HepG2 (cell line): ENCODE results near the gene ARHGEF4. TPM values are rescaled to one million over a fixed set of nuclear protein-coding genes. Genes with fewer than 3 reads are reported as not detected.

Experiments
- ATAC-seq: fragments of 200-7000 bp; cut with Tn5 transposase; 3 replicates; pipeline ENCODE4 v1.9.1; 2020; ENCODE audit warnings: mild to moderate bottlenecking, moderate library complexity
- BruUV-seq: library from RNA; stranded (reverse); fragments of 400-500 nt; replicated peaks from 2 replicates; lab custom pipeline; 2021; lab: Mats Ljungman, UMichigan
- CTCF ChIA-PET: fragments of 300-600 bp; formaldehyde crosslinking; extraction: SDS; loops from one replicate; lab custom pipeline; 2021; ENCODE audit warnings: low total read pairs, inconsistent platforms, low intra/inter-chr PET ratio; lab: Yijun Ruan, JAX
- POLR2A ChIA-PET: fragments of 350-600 bp; sonication (Branson Sonifier 250); formaldehyde crosslinking; loops from one replicate; lab custom pipeline; 2020; ENCODE audit warnings: antibody characterized with exemption, inconsistent platforms; lab: Yijun Ruan, JAX
- DNase-seq: peaks from one replicate; pipeline ENCODE4 v3.0.0-alpha.2; 2015; ENCODE audit warnings: low spot score
- FAIRE-seq: peaks from 3 replicates; lab custom pipeline; 2011; peaks lifted over from hg19 to GRCh38; lab: Jason Lieb, UNC
- H2AFZ ChIP-seq: one replicate; pipeline ENCODE4 v1.6.1; 2011; ENCODE audit warnings: low read length, inconsistent platforms
- H3K27ac ChIP-seq: fragments of 300-600 bp; 3 replicates; pipeline ENCODE4 v1.8.0; 2011; ENCODE audit warnings: mixed run types, mild to moderate bottlenecking, mixed read lengths, low read length, inconsistent platforms; ENCODE audit not compliant: insufficient read depth; ENCODE audit errors: extremely low read length
- H3K27me3 ChIP-seq, 2 experiments: fragments of 200-600 bp in 1 of 2; 2 replicates in 1 of 2; 3 replicates in 1 of 2; pipeline versions ENCODE4 v1.6.0 to v1.8.0; 2011; ENCODE audit warnings: low read length in 2 of 2, mild to moderate bottlenecking in 2 of 2, moderate library complexity in 2 of 2, inconsistent platforms in 1 of 2; ENCODE audit not compliant: insufficient read depth in 2 of 2, control insufficient read depth in 1 of 2
- H3K36me3 ChIP-seq, 2 experiments: fragments of 200-600 bp in 1 of 2; replicated peaks in 1 of 2; 2 replicates in 1 of 2; 3 replicates in 1 of 2; pipeline versions ENCODE4 v1.5.1 to v1.8.0; 2011; ENCODE audit warnings: low read length in 2 of 2, inconsistent platforms in 1 of 2; ENCODE audit not compliant: insufficient read depth in 2 of 2, control insufficient read depth in 1 of 2
- H3K4me1 ChIP-seq: 2 replicates; pipeline ENCODE4 v1.5.1; 2012; ENCODE audit warnings: low read length, inconsistent platforms; ENCODE audit not compliant: insufficient read depth
- H3K4me2 ChIP-seq: 2 replicates; pipeline ENCODE4 v1.6.0; 2011; ENCODE audit warnings: low read depth, low read length, inconsistent platforms
- H3K4me3 ChIP-seq, 3 experiments: fragments of 200-600 bp in 1 of 3; sonication (generic), shearing (Covaris generic) in 1 of 3; replicated peaks in 1 of 3; 2 replicates each; pipeline ENCODE4 v1.5.1; 2011 to 2016; ENCODE audit warnings: low read length in 3 of 3, inconsistent platforms in 2 of 3, low read depth in 2 of 3, mild to moderate bottlenecking in 2 of 3, control low read depth in 1 of 3, mixed read lengths in 1 of 3; ENCODE audit not compliant: insufficient read depth in 1 of 3
- H3K79me2 ChIP-seq: one replicate; pipeline ENCODE4 v1.6.1; 2011; ENCODE audit warnings: low read length, inconsistent platforms; ENCODE audit not compliant: insufficient read depth
- H3K9ac ChIP-seq: 2 replicates; pipeline ENCODE4 v1.6.0; 2011; ENCODE audit warnings: mild to moderate bottlenecking, low read depth, low read length, inconsistent platforms; ENCODE audit not compliant: insufficient read depth
- H3K9me3 ChIP-seq: 2 replicates; pipeline ENCODE4 v1.5.1; 2012; ENCODE audit warnings: mild to moderate bottlenecking, low read length
- H4K20me1 ChIP-seq: 2 replicates; pipeline ENCODE4 v1.6.0; 2011; ENCODE audit warnings: inconsistent platforms, mild to moderate bottlenecking, low read length, moderate library complexity; ENCODE audit not compliant: insufficient read depth
- ATF7 ChIP-seq, 2 experiments: fragments of 450-650 bp in 1 of 2; sonication (generic) in 1 of 2; formaldehyde crosslinking in 1 of 2; IDR thresholded peaks; 2 replicates each; pipeline versions ENCODE4 v1.4.0 to v1.6.1; 2016 to 2020; ENCODE audit warnings: antibody characterized with exemption in 1 of 2, mild to moderate bottlenecking in 1 of 2, missing genetic modification reagents in 1 of 2
- IKZF4 ChIP-seq: sonication (generic); formaldehyde crosslinking; IDR thresholded peaks from 2 replicates; pipeline ENCODE4 v1.5.1; 2020; ENCODE audit warnings: borderline replicate concordance, mild to moderate bottlenecking, low read depth, missing genetic modification reagents; ENCODE audit errors: not compliant biosample characterization
- MYC ChIP-seq: sonication (generic); formaldehyde crosslinking; IDR thresholded peaks from 2 replicates; pipeline ENCODE4 v1.9.0; 2021; ENCODE audit warnings: missing genetic modification reagents, borderline replicate concordance
- RFXANK ChIP-seq: IDR thresholded peaks from 2 replicates; pipeline ENCODE4 v1.6.1; 2016
- SIN3B ChIP-seq: fragments of 150-350 bp; IDR thresholded peaks from 2 replicates; pipeline ENCODE4 v1.6.1; 2014; ENCODE audit warnings: low read length
- SNAPC5 ChIP-seq: sonication (generic); formaldehyde crosslinking; IDR thresholded peaks from 2 replicates; pipeline ENCODE4 v1.8.1; 2023; ENCODE audit warnings: mild to moderate bottlenecking, missing genetic modification reagents, borderline replicate concordance
- SRSF4 ChIP-seq: fragments of 200-400 bp; formaldehyde crosslinking; IDR thresholded peaks from one replicate; pipeline ENCODE4 v1.6.1; 2018; ENCODE audit warnings: mild to moderate bottlenecking, low read depth, low read length, moderate library complexity; ENCODE audit not compliant: poor library complexity, severe bottlenecking
- SRY ChIP-seq: sonication (generic); formaldehyde crosslinking; IDR thresholded peaks from 2 replicates; pipeline ENCODE4 v1.8.0; 2022; ENCODE audit warnings: mild to moderate bottlenecking, missing genetic modification reagents
- ZBTB43 ChIP-seq: sonication (generic); formaldehyde crosslinking; conservative IDR thresholded peaks from 2 replicates; pipeline ENCODE4 v1.4.0; 2020; ENCODE audit warnings: missing genetic modification reagents
- ZFP90 ChIP-seq: sonication (generic); formaldehyde crosslinking; IDR thresholded peaks from 2 replicates; pipeline ENCODE4 v1.8.0; 2022; ENCODE audit warnings: missing genetic modification reagents, mild to moderate bottlenecking, inconsistent platforms, borderline replicate concordance
- ZNF260 ChIP-seq: sonication (generic); formaldehyde crosslinking; IDR thresholded peaks from 2 replicates; pipeline ENCODE4 v1.4.0; 2020; ENCODE audit warnings: missing genetic modification reagents, low read depth, mild to moderate bottlenecking, borderline replicate concordance
- ZNF33B ChIP-seq: sonication (generic); formaldehyde crosslinking; IDR thresholded peaks from 2 replicates; pipeline ENCODE4 v1.5.1; 2020; ENCODE audit warnings: mild to moderate bottlenecking, missing genetic modification reagents
- ZNF598 ChIP-seq: sonication (generic); formaldehyde crosslinking; IDR thresholded peaks from 2 replicates; pipeline ENCODE4 v1.5.1; 2020; ENCODE audit warnings: mild to moderate bottlenecking, missing genetic modification reagents, borderline replicate concordance
- ZNF768 ChIP-seq: sonication (generic); formaldehyde crosslinking; IDR thresholded peaks from 2 replicates; pipeline ENCODE4 v1.4.0; 2020; ENCODE audit warnings: missing genetic modification reagents
- WGBS: methylation state at CpG from one replicate; pipeline ENCODE4 v1.1.6; 2017; ENCODE audit warnings: low lambda C conversion rate; 5-methylcytosine and 5-hydroxymethylcytosine counted together
- in situ Hi-C: cut with HindIII; loops from 2 replicates; pipeline ENCODE4 v1.10.0; 2017; ENCODE audit warnings: low pct_unique_long_range_greater_than_20kb; ENCODE audit not compliant: extremely low pct_ligation_motif_present
- intact Hi-C: fragments of 100-400 bp; cut with micrococcal nuclease; formaldehyde crosslinking; loops from one replicate; pipeline ENCODE4 v1.10.0; 2022; ENCODE audit not compliant: unreplicated experiment
- polyA plus RNA-seq, 8 experiments: library from polyadenylated mRNA; depleted of rRNA in 3 of 8; stranded (reverse) in 7 of 8; unstranded in 1 of 8; fragments of >200 nt; fragmentation: Illumina TruSeq in 4 of 8; extraction: Trizol in 4 of 8; gene quantifications; 2 replicates each; pipeline versions ENCODE4 v1.2.1 to v1.2.3, GENCODE V29; 2011 to 2016; ENCODE audit warnings: low read depth in 4 of 8, missing spikeins in 1 of 8, mixed read lengths in 1 of 8; ENCODE audit not compliant: insufficient read depth in 1 of 8
- total RNA-seq, 5 experiments: library from RNA; depleted of rRNA; stranded (reverse); fragments of >200 nt; fragmentation: Illumina TruSeq; extraction: Trizol; gene quantifications; 2 replicates each; pipeline ENCODE4 v1.2.3, GENCODE V29; 2016; ENCODE audit warnings: low read depth in 1 of 5
- TF ChIP-seq, protein P1 (sequence below): sonication (generic); formaldehyde crosslinking; IDR thresholded peaks from 2 replicates; pipeline ENCODE4 v1.4.0; 2020; ENCODE audit warnings: missing genetic modification reagents
- TF ChIP-seq, protein P2 (sequence below): sonication (generic); formaldehyde crosslinking; IDR thresholded peaks from 2 replicates; pipeline ENCODE4 v1.5.1; 2020; ENCODE audit warnings: missing genetic modification reagents, mild to moderate bottlenecking, borderline replicate concordance

Gene ARHGEF4
- total and polyA plus RNA-seq, 2 of the 13 experiments (the other 11 are each of a cell fraction or from before 2014, with no cell fraction given): 0.11 to 0.13 TPM

- intact Hi-C loops (no loop called here), in situ Hi-C loops (no loop called here)
- 33% methylated on average over 14 of the region's 15 CpGs for WGBS
- no peak overlapping the region for H2AFZ ChIP-seq
- no peaks in the 10 kb centered on the region for H3K4me1 ChIP-seq
- CTCF ChIA-PET: no interaction called here
- ATAC-seq (no peak; the same call in 2 of the 3 replicates), FAIRE-seq (no peak), DNase-seq (no peak)
- peaks cover 7 to 42% of the 10 kb centered on the region in 2 experiments; a peak in 4 of 5 replicates for H3K27me3 ChIP-seq
- no peaks in the 10 kb centered on the region; the same call in 1 of the 2 replicates for H4K20me1 ChIP-seq
- H3K4me3 ChIP-seq: no peak overlapping the region
- no peak overlapping the region for H3K9ac ChIP-seq
- no peak overlapping the region for H3K4me2 ChIP-seq
- BruUV-seq: no TSS peak
- no peaks in the 10 kb centered on the region for H3K9me3 ChIP-seq
- POLR2A ChIA-PET: no interaction called here
- H3K79me2 ChIP-seq: no peaks in the 10 kb centered on the region
- no peak for TF ChIP-seq IKZF4
- no peak for TF ChIP-seq ZNF768 (CRISPR knock-in tag)
- no peak for TF ChIP-seq ZNF33B (CRISPR knock-in tag)
- TF ChIP-seq SRY: no peak
- no peak for TF ChIP-seq ATF7 (IDR thresholded peaks at IDR 0.05)
- TF ChIP-seq ATF7 (CRISPR knock-in tag; IDR thresholded peaks at IDR 0.05): no peak
- TF ChIP-seq, protein P1, sequence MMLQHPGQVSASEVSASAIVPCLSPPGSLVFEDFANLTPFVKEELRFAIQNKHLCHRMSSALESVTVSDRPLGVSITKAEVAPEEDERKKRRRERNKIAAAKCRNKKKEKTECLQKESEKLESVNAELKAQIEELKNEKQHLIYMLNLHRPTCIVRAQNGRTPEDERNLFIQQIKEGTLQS (CRISPR knock-in tag): no peak
- TF ChIP-seq SIN3B: no peak
- no peak for TF ChIP-seq SRSF4
- no peak for TF ChIP-seq RFXANK (CRISPR knock-in tag)
- no peak for TF ChIP-seq MYC
- TF ChIP-seq ZBTB43 (CRISPR knock-in tag): no peak
- TF ChIP-seq, protein P2, sequence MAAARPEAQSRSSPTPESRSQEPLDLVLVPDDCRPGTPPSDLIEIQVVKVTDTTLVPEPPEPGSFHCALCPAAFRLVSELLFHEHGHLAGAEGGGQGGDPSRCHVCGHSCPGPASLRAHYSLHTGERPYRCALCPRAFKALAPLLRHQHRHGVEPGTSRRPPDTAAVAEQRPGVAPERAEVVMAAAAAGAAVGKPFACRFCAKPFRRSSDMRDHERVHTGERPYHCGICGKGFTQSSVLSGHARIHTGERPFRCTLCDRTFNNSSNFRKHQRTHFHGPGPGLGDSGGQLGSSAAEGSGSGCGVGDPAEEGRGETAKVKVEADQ (CRISPR knock-in tag): no peak
- no peak for TF ChIP-seq ZFP90 (CRISPR knock-in tag)
- no peak for TF ChIP-seq SNAPC5
- no peak for TF ChIP-seq ZNF260 (CRISPR knock-in tag)
- no peak for TF ChIP-seq ZNF598 (CRISPR knock-in tag)
- no peak overlapping the region for H3K27ac ChIP-seq
- no peaks in the 10 kb centered on the region for H3K36me3 ChIP-seq
These were observed 21.6 kb upstream of the ARHGEF4 start for GRCh38 chr2:130814931-130815680.
